Endothelial cell of umbilical vein (primary cell): ENCODE measurements around the gene SYT6. TPM values are rescaled to one million over a fixed set of nuclear protein-coding genes. Genes with fewer than 3 reads are reported as not detected.

Experiments used
- BruUV-seq: library from RNA; stranded (reverse); fragments of 400-500 nt; replicated peaks from 2 replicates; lab custom pipeline; 2021; lab: Mats Ljungman, UMichigan
- CTCF ChIA-PET: fragments of 300-600, 350-600 bp; sonication (Branson Sonifier 250); formaldehyde crosslinking; loops from one replicate; lab custom pipeline; 2021; ENCODE audit warnings: antibody characterized with exemption, inconsistent platforms; lab: Charles Lee
- POLR2A ChIA-PET: fragments of 300-600, 350-600 bp; sonication (Branson Sonifier 250); formaldehyde crosslinking; loops from one replicate; lab custom pipeline; 2021; ENCODE audit warnings: antibody characterized with exemption, inconsistent platforms; lab: Charles Lee
- DNase-seq: peaks from one replicate; pipeline ENCODE4 v3.0.0-alpha.2; 2011; ENCODE audit warnings: low read depth, low spot score
- FAIRE-seq: peaks from 2 replicates; lab custom pipeline; 2011; peaks lifted over from hg19 to GRCh38; lab: Jason Lieb, UNC
- H2AFZ ChIP-seq: 2 replicates; pipeline ENCODE4 v1.6.0; 2012; ENCODE audit warnings: low read depth, low read length, control low read depth, inconsistent platforms
- H3K27ac ChIP-seq: 2 replicates; pipeline ENCODE4 v1.5.1; 2011; ENCODE audit warnings: low read depth, mild to moderate bottlenecking, control low read depth, low read length, moderate library complexity; ENCODE audit not compliant: insufficient read depth
- H3K27me3 ChIP-seq, 2 experiments: 2 replicates each; pipeline versions ENCODE4 v1.6.0 to v1.6.1; 2011; ENCODE audit warnings: low read length in 2 of 2, mixed read lengths in 1 of 2; ENCODE audit not compliant: control insufficient read depth in 2 of 2, insufficient read depth in 2 of 2
- H3K36me3 ChIP-seq, 2 experiments: 2 replicates in 1 of 2; 3 replicates in 1 of 2; pipeline ENCODE4 v1.5.1; 2011; ENCODE audit warnings: low read length in 2 of 2, mild to moderate bottlenecking in 1 of 2, moderate library complexity in 1 of 2; ENCODE audit not compliant: control insufficient read depth in 2 of 2, insufficient read depth in 2 of 2; ENCODE audit errors: extremely low read depth in 1 of 2
- H3K4me1 ChIP-seq: 3 replicates; pipeline ENCODE4 v1.5.1; 2011; ENCODE audit warnings: mild to moderate bottlenecking, low read length; ENCODE audit not compliant: control insufficient read depth, insufficient read depth; ENCODE audit errors: extremely low read depth
- H3K4me2 ChIP-seq: 2 replicates; pipeline ENCODE4 v1.6.1; 2011; ENCODE audit warnings: low read length, control low read depth, mixed read lengths; ENCODE audit not compliant: insufficient read depth
- H3K4me3 ChIP-seq, 3 experiments: fragments of 200-600 bp in 1 of 3; sonication (generic), shearing (Covaris generic) in 1 of 3; replicated peaks in 1 of 3; 2 replicates each; pipeline ENCODE4 v1.5.1; 2011 to 2016; ENCODE audit warnings: control low read depth in 3 of 3, low read length in 3 of 3, mild to moderate bottlenecking in 2 of 3, inconsistent platforms in 1 of 3, low read depth in 1 of 3, moderate library complexity in 1 of 3; ENCODE audit not compliant: insufficient read depth in 1 of 3
- H3K79me2 ChIP-seq: 2 replicates; pipeline ENCODE4 v1.6.0; 2012; ENCODE audit warnings: low read length, inconsistent platforms; ENCODE audit not compliant: control insufficient read depth, insufficient read depth
- H3K9ac ChIP-seq: replicated peaks from 2 replicates; pipeline ENCODE3; 2011; ENCODE audit warnings: low read length, control low read depth; ENCODE audit not compliant: insufficient read depth; ENCODE audit errors: extremely low read depth
- H3K9me1 ChIP-seq: replicated peaks from 3 replicates; pipeline ENCODE4 v1.6.0; 2011; ENCODE audit warnings: mild to moderate bottlenecking, low read length; ENCODE audit not compliant: control insufficient read depth, insufficient read depth; ENCODE audit errors: extremely low read depth
- H3K9me3 ChIP-seq: replicated peaks from 2 replicates; pipeline ENCODE4 v1.5.1; 2012; ENCODE audit warnings: low read length, inconsistent platforms; ENCODE audit not compliant: control insufficient read depth, insufficient read depth
- H4K20me1 ChIP-seq: replicated peaks from 2 replicates; pipeline ENCODE3; 2011; ENCODE audit warnings: mild to moderate bottlenecking, low read length; ENCODE audit not compliant: control insufficient read depth, insufficient read depth; ENCODE audit errors: extremely low read depth
- CTCF ChIP-seq, 2 donors: IDR thresholded peaks; 1 replicate in 1 of 2; 2 replicates in 1 of 2; pipeline ENCODE4 v1.5.1; 2011; ENCODE audit warnings: low read length in 2 of 2, mild to moderate bottlenecking in 2 of 2, moderate library complexity in 2 of 2, control low read depth in 1 of 2, inconsistent platforms in 1 of 2, low read depth in 1 of 2; ENCODE audit not compliant: insufficient read depth in 1 of 2; ENCODE audit errors: extremely low read depth in 1 of 2
- EZH2 ChIP-seq: IDR thresholded peaks from 2 replicates; pipeline ENCODE4 v1.6.1; 2012; ENCODE audit warnings: borderline replicate concordance, low read depth, mild to moderate bottlenecking, moderate library complexity, low read length, inconsistent platforms; ENCODE audit not compliant: severe bottlenecking
- FOS ChIP-seq: IDR thresholded peaks from 2 replicates; pipeline ENCODE4 v1.6.1; 2011; ENCODE audit warnings: mild to moderate bottlenecking, low read length, moderate library complexity, borderline replicate concordance; ENCODE audit not compliant: insufficient read depth
- GATA2 ChIP-seq: IDR thresholded peaks from 2 replicates; pipeline ENCODE4 v1.7.0; 2011; ENCODE audit warnings: low read depth, mild to moderate bottlenecking, moderate library complexity, mixed read lengths, low read length; ENCODE audit not compliant: insufficient read length, insufficient read depth
- JUN ChIP-seq: IDR thresholded peaks from 2 replicates; pipeline ENCODE4 v1.6.1; 2011; ENCODE audit warnings: borderline replicate concordance, low read depth; ENCODE audit not compliant: insufficient read length, insufficient read depth
- MAX ChIP-seq: IDR thresholded peaks from 2 replicates; pipeline ENCODE4 v1.6.1; 2011; ENCODE audit not compliant: insufficient read depth, insufficient read length
- MYC ChIP-seq: IDR thresholded peaks from one replicate; pipeline ENCODE4 v1.6.1; 2011; ENCODE audit warnings: mild to moderate bottlenecking, low read depth, low read length
- POLR2A ChIP-seq: IDR thresholded peaks from 2 replicates; pipeline ENCODE4 v1.6.1; 2012; ENCODE audit warnings: low read depth, mild to moderate bottlenecking, control low read depth, low read length
- POLR2AphosphoS5 ChIP-seq: IDR thresholded peaks from 2 replicates; pipeline ENCODE4 v1.6.1; 2012; ENCODE audit warnings: low read depth, mild to moderate bottlenecking, control low read depth, low read length, moderate library complexity; ENCODE audit not compliant: insufficient read depth
- dilution Hi-C: fragments of 300-500 bp; cut with MboI; formaldehyde crosslinking; loops from one replicate; pipeline ENCODE4 v1.15.0; 2019; ENCODE audit warnings: low sequenced_read_pairs; ENCODE audit not compliant: extremely low pct_ligation_motif_present
- intact Hi-C: fragments of 100-400 bp; cut with micrococcal nuclease; formaldehyde crosslinking; loops from one replicate; pipeline ENCODE4 v1.10.0; 2022
- polyA plus RNA-seq, 4 experiments: library from polyadenylated mRNA; depleted of rRNA in 3 of 4; stranded (reverse) in 3 of 4; unstranded in 1 of 4; fragments of >200 nt; gene quantifications; 2 replicates each; pipeline versions ENCODE4 v1.2.1 to v1.2.3, GENCODE V29; 2011 to 2012; ENCODE audit warnings: missing spikeins in 1 of 4
- total RNA-seq: library from RNA; stranded (reverse); gene quantifications from 2 replicates; pipeline ENCODE4 v1.2.3, GENCODE V29; 2021

Gene SYT6
- total and polyA plus RNA-seq, 2 donors (not counting 3 experiments of a cell fraction or from before 2014, with no cell fraction given): 0.04 TPM; not detected in 1

GRCh38 chr1:114135786-114136185 is 17.9 kb downstream of the SYT6 start:
- H3K9me1 ChIP-seq: no peaks in the 10 kb centered on the region
- H3K4me2 ChIP-seq: no peak overlapping the region
- TF ChIP-seq POLR2A (no peak), GATA2 (no peak), FOS (no peak), JUN (no peak), POLR2AphosphoS5 (no peak), MYC (no peak), EZH2 (no peak)
- POLR2A ChIA-PET: no interaction called here
- FAIRE-seq (no peak), DNase-seq (no peak)
- H2AFZ ChIP-seq: no peak overlapping the region
- no peak overlapping the region for H3K4me3 ChIP-seq
- dilution Hi-C loops (no loop called here), intact Hi-C loops (no loop called here)
- peaks cover 0 to under 1% of the 10 kb centered on the region in 2 experiments for H3K27me3 ChIP-seq
- H3K36me3 ChIP-seq: no peaks in the 10 kb centered on the region
- H3K9ac ChIP-seq: no peak overlapping the region
- CTCF ChIA-PET: no interaction called here
- no peak overlapping the region for H3K27ac ChIP-seq
- BruUV-seq: no TSS peak
- H3K4me1 ChIP-seq: no peaks in the 10 kb centered on the region
- no peaks in the 10 kb centered on the region for H3K79me2 ChIP-seq
- H3K9me3 ChIP-seq: no peaks in the 10 kb centered on the region
- H4K20me1 ChIP-seq: no peaks in the 10 kb centered on the region

- Histone ChIP-seq H3K9me3 (no peaks in the 10 kb centered on the region), H3K9me1 (no peaks in the 10 kb centered on the region), H3K4me2 (no peak overlapping the region), H3K36me3 (no peaks in the 10 kb centered on the region), H3K79me2 (no peaks in the 10 kb centered on the region), H2AFZ (no peak overlapping the region), H3K4me1 (no peaks in the 10 kb centered on the region), H3K27ac (no peak overlapping the region), H3K9ac (no peak overlapping the region), H4K20me1 (no peaks in the 10 kb centered on the region), H3K27me3 (peaks cover 0 to 3% of the 10 kb centered on the region in 2 experiments), H3K4me3 (no peak overlapping the region)
- DNase-seq (no peak), FAIRE-seq (no peak)
- POLR2A ChIA-PET: no interaction called here
- no TSS peak for BruUV-seq
- intact Hi-C loops (no loop called here), dilution Hi-C loops (no loop called here)
- TF ChIP-seq MAX (no peak), EZH2 (no peak), GATA2 (no peak), POLR2AphosphoS5 (no peak), CTCF (IDR thresholded peaks at IDR 0.05; ENCODE audit: extremely low read depth in 1 of 2, insufficient read depth in 1 of 2, low read depth in 1 of 2, low read length in 2 of 2) (no peak), POLR2A (no peak), JUN (no peak), MYC (no peak), FOS (no peak)
- CTCF ChIA-PET: no interaction called here
These were observed 19.2 kb downstream of the SYT6 start for GRCh38 chr1:114134518-114134917.
